GM23338 (cell line): ENCODE measurements around the gene GPR25.

Experiments
- EZH2phosphoT487 ChIP-seq: fragments of 200-600 bp; sonication (generic); IDR thresholded peaks from one replicate; pipeline ENCODE4 v1.8.1; 2018; ENCODE audit warnings: antibody characterized with exemption; ENCODE audit not compliant: unreplicated experiment
- JUNB ChIP-seq: IDR thresholded peaks from one replicate; pipeline ENCODE4 v1.6.1; 2016; ENCODE audit warnings: antibody characterized with exemption; ENCODE audit not compliant: unreplicated experiment

- TF ChIP-seq JUNB (no peak), EZH2phosphoT487 (no peak)
Observed at GRCh38 chr1:200895801-200896530, 23.2 kb downstream of the GPR25 start.
